Prostate gland (tissue), 2 donors: Measurements from ENCODE around the gene IRF4.

ENCODE experiments used
- POLR2A ChIP-seq: fragments of 450-650 bp; IDR thresholded peaks from one replicate; pipeline ENCODE4 v1.6.1; 2016; ENCODE audit warnings: antibody characterized with exemption, mild to moderate bottlenecking
- POLR2AphosphoS5 ChIP-seq: sonication (generic); formaldehyde crosslinking; IDR thresholded peaks from one replicate; pipeline ENCODE4 v1.6.1; 2017; ENCODE audit warnings: antibody characterized with exemption
- TF ChIP-seq, protein P1 (sequence below), 4 experiments: fragments of 200-600 bp in 2 of 4; fragments of 450-650 bp in 2 of 4; sonication (generic) in 2 of 4; IDR thresholded peaks; 1 replicate in 3 of 4; 2 replicates in 1 of 4; pipeline ENCODE4 v1.5.1; 2016 to 2019; ENCODE audit warnings: antibody characterized with exemption in 4 of 4, mild to moderate bottlenecking in 2 of 4, moderate library complexity in 2 of 4

DNA sequence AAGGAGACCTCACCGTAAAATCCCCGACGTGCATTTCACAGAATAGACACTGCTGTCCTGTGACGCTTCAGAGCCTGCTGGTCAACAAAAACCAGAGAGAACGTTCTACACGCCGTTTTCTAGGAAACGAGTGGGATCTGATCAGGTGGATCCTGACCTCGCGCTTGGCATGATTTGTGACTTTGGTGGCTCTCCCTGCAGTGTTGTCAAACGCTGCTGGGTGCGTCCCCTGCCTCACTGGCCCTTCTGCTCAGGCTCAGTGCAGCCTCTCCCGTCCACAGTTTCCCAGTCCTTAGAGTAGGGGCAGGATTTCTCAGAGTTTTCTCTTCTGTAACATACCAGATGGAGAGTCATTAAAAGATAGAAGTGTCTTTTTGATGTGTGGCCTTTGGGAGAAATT is 27.6 kb upstream of the IRF4 start:
- TF ChIP-seq POLR2AphosphoS5 (no peak), POLR2A (no peak)
- TF ChIP-seq, protein P1, sequence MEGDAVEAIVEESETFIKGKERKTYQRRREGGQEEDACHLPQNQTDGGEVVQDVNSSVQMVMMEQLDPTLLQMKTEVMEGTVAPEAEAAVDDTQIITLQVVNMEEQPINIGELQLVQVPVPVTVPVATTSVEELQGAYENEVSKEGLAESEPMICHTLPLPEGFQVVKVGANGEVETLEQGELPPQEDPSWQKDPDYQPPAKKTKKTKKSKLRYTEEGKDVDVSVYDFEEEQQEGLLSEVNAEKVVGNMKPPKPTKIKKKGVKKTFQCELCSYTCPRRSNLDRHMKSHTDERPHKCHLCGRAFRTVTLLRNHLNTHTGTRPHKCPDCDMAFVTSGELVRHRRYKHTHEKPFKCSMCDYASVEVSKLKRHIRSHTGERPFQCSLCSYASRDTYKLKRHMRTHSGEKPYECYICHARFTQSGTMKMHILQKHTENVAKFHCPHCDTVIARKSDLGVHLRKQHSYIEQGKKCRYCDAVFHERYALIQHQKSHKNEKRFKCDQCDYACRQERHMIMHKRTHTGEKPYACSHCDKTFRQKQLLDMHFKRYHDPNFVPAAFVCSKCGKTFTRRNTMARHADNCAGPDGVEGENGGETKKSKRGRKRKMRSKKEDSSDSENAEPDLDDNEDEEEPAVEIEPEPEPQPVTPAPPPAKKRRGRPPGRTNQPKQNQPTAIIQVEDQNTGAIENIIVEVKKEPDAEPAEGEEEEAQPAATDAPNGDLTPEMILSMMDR (IDR thresholded peaks at IDR 0.05): no peak
